Measurements from ENCODE around the gene CDK2AP2.
"Not testable (repeated sequence)": the region's sequence is repeated elsewhere in the genome, so short reads cannot be mapped to it uniquely, and the experiment has no call there.

The CDK2AP2 gene

GRCh38 chr11:67491276-67492068 is 16.5 kb downstream of the CDK2AP2 start:
- peak in 1 of 56 donors; percentile 26 for DNase-seq

DNA sequence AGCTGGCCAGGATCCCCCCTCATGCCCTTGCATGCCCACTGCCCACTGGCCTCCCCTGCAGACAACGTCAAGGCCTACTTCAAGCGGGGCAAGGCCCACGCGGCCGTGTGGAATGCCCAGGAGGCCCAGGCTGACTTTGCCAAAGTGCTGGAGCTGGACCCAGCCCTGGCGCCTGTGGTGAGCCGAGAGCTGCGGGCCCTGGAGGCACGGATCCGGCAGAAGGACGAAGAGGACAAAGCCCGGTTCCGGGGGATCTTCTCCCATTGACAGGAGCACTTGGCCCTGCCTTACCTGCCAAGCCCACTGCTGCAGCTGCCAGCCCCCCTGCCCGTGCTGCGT is 17.3 kb downstream of the CDK2AP2 start:
- no peak for DNase-seq

- no peak for DNase-seq
Observed at GRCh38 chr11:67489885-67490726, 17.9 kb downstream of the CDK2AP2 start.

DNA sequence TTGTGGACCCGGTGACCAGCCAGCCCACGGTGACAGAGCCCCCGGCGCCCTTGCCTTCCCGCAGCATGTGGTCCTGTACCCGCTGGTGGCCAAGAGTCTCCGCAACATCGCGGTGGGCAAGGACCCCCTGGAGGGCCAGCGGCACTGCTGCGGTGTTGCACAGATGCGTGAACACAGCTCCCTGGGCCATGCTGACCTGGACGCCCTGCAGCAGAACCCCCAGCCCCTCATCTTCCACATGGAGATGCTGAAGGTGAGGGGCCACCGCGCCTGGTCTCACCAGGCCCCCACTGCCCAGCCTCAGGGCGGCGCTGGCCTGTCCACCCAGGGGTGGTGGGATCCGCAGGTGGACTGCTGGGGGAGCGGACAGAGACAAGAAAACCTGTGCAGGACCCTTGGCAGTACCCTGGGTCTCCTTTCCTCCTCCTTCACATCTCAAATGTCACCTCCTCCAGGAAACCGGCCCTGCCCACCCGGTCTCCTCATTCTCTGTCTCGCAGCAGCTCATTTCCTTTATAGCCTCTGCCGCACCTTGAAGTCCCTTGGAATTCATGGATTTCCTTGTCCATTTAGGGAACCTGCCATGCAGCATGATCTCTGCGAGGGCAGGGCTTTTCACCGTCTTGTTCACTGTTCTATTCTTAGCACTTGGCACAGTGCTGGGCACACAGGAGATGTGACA is 18.6 kb downstream of the CDK2AP2 start:
- DNase-seq = no peak

DNA sequence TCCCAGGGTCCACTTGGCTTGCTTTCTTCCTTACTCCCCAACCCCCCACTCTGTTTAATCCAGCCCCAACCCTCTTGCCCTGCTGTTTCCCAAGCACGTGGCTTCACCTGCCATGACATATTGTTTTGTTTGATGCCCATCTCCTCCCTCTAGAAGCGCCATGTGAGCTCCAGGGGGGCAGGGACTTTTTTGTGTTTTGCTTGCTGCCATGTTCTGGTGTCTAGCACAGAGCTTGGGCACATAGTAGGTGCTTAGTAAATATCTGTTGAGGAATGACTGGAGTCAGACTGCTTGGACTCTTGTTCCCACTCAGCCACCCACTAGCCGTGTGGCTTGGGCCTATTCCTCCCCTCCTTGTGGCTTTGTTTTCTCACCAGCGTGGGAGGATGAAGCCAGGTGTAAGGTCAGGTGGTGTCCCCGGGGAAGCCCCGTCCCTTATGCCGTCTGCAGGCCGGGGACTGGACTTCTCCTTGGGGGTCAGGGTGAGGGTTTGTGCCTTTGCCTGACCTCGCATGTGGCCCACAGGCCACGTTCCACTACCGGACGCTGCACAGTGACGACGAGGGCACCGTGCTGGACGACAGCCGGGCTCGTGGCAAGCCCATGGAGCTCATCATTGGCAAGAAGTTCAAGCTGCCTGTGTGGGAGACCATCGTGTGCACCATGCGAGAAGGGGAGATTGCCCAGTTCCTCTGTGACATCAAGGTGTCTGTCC is 21.3 kb downstream of the CDK2AP2 start:
- no peak for DNase-seq

DNA sequence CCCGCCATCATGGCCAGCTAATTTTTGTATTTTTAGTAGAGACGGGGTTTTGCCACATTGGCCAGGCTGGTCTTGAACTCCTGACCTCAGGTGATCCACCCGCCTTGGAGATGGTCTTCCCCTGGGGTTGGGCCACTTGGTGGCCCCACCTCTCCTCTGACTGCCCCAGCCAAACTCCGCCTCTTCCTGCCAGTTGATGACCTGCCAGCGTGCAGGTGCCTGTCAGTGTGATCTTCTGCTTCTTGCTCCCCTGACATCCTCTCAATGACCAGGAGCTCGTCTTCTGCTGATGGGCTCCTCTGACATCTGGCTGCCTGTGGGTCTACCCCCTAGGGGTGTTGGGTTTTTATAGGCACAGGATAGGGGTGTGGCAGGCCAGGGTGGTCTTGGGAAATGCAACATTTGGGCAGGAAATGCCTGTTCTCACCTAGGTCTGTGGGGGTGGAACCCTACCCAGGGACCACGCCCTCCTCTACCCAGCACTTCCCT is 22.0 kb downstream of the CDK2AP2 start:
- DNase-seq = not testable (repeated sequence)

DNA sequence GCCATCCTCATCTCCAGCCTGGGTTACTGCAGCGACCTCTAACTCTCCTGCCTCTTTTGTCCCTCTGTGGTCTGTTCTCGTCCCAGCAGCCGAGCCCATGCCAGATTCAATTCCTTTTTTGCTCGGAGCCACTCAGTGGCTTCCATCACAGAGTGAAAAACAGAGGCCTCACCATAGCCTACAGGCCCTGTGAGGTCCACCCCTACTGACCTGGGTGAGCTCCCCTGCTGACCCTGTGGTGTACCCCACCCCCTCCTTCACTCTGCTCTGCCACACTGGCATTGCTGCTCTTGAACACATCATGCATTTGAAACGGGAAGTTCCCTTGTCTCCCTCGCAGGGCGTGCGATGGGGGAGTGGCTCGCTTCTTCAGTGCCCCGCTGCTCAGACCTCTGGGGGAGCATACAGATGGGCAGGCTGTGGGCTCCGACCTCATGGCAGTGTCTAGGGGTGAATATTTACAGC is 23.1 kb downstream of the CDK2AP2 start:
- DNase-seq = peak in 5 of 56 donors; percentile 19 to 52 (median 30)

DNA sequence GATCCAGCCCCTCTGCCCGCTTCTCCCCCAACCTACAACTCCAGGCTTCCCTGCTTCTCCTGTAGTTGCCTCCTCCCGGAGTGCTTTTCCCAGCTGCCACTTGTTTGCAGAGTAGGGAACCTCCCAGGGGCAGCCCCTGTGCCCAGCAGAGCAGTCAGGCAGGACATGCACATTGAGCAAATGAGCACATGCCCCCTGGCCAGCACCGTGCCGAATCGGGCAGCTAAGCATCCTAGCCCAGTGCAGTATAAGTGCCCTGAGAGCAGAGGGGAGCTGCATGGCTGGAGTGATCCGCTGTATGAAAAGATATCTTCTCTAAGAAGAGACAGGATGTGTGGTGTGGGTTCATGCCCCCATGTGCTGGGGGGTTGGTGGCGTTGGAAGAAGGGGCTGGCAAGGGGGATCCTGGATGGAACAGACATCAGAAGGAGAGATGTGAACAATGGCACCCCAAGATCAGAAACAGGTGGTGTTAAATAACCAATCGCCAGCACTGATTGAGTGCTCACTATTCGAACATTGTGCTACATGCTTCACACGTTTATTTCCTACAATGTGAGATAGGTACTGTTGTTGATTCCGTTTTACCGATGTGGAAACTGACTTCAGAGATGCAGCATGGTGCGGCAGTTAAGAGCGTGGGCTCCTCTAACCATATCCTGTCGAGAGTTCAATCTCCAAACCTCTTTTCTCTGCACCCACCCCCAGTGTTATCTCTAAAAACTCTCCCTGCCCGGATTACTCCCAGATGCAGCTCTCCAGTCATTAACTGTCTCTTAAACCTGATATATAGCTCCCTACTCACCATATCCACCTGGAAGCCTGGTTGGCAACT is 23.9 kb downstream of the CDK2AP2 start:
- DNase-seq = no peak

- peak; percentile 86 to 100 (median 95) for DNase-seq
Observed at GRCh38 chr11:67482827-67483798, 24.8 kb downstream of the CDK2AP2 start, which contains the start of gene AIP. TSS of gene AIP (plus strand) at chr11:67483026. CDS start at chr11:67483159, 133 bp downstream.

DNA sequence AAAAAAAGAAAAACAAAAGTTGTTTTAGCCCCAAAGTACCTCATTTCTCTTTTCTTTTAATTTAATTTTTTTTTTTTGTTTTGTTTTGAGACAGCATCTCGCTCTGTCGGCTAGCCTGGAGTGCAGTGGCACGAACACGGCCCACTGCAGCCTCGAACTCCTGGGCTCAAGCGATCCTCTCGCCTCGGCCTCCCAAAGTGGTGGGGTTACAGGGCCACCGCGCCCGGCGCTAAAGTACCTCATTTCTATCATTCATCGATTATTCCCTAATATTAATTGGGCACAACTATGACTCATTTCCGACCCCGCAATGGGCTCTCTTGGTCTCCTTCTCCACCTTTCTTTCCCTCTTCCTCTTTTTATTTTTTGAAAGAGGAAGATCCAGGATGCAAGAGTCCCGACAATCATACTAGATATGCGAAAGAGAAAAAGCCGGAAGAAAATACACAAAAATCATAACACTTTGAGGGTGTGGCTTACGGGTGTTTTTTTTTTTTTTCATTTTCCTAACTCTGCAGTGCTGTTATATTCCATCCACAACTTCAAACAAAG is 25.6 kb downstream of the CDK2AP2 start:
- no peak for DNase-seq

- not testable (repeated sequence) for DNase-seq
Observed at GRCh38 chr11:67477344-67478050, 30.5 kb downstream of the CDK2AP2 start.

DNA sequence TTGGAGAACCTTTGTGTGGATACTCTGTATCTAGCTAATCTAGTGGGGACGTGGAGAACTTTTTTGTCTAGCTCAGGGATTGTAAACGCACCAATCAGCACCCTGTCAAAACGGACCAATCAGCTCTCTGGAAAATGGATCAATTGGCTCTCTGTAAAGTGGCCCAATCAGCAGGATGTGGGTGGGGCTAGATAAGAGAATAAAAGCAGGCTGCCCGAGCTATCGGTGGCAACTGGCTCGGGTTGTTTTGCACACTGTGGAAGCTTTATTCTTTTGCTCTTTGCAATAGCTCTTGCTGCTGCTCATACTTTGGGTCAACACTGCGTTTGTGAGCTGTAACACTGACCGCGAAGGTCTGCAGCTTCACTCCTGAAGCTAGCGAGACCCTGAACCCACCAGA is 31.3 kb downstream of the CDK2AP2 start:
- not testable (repeated sequence) for DNase-seq

DNA sequence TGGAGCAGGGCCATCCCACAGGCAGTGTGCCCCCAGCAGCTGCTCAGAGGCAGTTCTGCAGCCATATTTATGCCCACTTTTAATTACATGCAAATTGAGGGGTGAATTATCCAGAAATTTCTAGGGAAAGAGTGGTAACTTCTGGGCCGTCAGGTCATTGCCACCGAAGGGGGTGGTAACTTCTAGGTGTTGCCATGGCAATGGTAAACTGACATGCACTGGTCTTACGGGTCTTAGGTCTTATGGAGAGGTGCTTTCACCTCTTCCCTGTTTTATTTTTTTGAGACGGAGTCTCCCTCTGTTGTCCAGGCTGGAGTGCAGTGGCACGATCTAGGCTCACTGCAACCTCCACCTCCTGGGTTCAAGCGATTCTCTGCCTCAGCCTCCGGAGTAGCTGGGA is 35.1 kb downstream of the CDK2AP2 start:
- no peak for DNase-seq

- DNase-seq = no peak
Observed at GRCh38 chr11:67470337-67471002, 37.5 kb downstream of the CDK2AP2 start.

DNA sequence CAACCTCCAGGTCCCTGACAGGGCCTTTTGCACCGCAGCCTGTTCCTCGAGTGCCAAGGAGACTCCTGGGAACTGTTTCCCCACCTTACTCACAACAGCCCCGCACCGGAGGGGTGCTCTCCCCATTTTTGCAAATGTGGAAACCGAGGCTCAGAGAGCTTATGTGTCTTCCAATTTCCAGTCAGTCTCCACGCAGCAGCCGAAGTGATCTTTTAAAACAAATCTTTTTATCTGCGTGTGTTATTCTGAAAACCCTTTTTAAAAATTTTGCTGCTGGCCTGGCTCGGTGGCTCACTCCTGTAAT is 38.5 kb downstream of the CDK2AP2 start:
- no peak for DNase-seq

DNA sequence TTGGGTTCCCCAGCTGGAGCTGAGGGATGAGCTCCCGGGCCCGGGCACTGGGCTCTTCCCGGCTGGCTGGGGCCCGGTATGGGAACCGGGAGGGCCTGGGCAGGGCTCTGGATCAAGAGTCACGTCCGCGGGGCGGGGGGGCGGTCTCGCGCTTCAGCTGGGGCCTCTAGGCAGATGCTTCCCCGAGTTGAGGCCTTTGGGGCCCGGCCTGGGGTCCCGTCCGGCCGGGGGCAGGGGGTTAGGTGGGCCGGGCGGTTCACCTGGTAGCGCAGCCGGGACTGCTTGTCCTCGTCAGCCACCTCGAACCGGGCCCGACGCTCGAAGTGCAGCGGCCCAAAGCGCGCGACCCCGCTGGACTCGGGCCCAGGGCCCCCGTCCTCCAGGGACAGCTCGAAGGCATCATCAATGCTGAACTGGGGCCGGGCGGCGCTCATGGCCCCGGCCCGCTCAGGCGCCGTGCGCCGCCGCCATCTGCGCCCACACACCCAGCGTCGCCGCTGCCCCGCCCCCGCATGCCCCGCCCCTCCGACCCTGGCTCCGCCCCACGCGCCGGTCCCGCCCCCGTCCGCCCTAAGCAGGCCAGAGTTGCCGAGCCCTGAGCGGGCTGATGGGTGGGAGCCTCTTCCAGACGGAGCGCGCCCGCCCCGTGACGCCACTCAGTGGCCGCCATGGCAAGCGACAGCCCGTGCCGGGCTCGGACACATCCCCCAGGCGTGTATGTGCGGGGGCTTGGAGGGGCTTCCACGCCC is 39.0 kb downstream of the CDK2AP2 start, which contains the start of gene TMEM134:
TSS of gene TMEM134 (minus strand) at position 493 of the 749 bp plus-strand sequence. CDS start at position 434, 59 bp downstream.
- peak in 55 of 56 donors; percentile 50 to 96 (median 88) for DNase-seq

DNA sequence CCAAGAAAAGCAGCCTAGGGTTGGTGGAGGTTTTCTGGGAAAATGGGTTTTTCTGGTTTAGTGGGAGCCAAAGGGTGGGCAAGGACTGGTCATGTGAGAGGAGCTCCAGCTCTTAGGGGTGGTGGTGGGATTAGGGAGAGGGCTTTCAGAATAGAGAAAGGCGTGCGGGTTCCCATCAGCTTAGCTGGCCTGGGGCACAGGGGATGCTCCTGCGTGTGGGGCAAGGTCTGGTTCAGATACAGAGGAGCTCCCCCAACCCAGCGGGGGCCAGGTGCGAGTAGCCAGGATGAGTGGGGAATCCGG is 39.6 kb downstream of the CDK2AP2 start:
- DNase-seq = no peak

All from amygdala (tissue), 56 donors.